ENCODE measurements around the gene CFAP299. TPM values are rescaled to one million over a fixed set of nuclear protein-coding genes. Genes with fewer than 3 reads are reported as not detected.

CFAP299 gene
- total RNA-seq, 1 donor from 2014 or later, result not detected

DNA sequence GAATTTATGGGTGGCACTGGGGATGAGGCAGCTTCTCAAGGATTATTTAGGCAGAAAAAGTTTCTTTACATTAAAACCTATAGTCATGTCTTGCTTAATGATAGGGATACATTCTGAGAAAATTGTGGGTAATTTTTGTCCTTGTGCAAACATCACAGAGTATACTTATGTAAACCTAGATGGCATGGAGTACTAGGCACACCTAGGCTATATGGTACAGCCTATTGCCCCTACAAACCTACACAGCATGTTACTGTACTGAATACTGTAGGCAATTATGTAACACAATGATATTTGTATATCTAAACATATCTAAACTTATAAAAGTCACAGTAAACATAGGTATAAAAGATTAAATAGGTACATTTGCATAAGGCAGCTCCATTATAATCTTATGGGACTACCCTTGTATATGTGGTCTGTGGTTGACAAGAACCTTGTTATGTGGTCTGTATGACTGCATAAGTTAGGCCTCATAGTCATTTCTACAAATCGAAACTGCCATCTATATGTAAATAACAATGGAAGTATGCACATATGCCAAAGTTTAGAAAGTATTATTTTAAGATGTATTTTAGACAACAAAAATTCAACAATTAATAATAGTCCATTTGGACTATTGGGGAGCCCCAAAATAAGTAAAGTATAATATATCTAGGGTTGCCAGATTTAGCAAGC is 87.3 kb downstream of the CFAP299 start:
- intact Hi-C loops (cut with micrococcal nuclease), result no loop called here
- no peak for DNase-seq
- TF ChIP-seq, protein P1, sequence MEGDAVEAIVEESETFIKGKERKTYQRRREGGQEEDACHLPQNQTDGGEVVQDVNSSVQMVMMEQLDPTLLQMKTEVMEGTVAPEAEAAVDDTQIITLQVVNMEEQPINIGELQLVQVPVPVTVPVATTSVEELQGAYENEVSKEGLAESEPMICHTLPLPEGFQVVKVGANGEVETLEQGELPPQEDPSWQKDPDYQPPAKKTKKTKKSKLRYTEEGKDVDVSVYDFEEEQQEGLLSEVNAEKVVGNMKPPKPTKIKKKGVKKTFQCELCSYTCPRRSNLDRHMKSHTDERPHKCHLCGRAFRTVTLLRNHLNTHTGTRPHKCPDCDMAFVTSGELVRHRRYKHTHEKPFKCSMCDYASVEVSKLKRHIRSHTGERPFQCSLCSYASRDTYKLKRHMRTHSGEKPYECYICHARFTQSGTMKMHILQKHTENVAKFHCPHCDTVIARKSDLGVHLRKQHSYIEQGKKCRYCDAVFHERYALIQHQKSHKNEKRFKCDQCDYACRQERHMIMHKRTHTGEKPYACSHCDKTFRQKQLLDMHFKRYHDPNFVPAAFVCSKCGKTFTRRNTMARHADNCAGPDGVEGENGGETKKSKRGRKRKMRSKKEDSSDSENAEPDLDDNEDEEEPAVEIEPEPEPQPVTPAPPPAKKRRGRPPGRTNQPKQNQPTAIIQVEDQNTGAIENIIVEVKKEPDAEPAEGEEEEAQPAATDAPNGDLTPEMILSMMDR (IDR thresholded peaks at IDR 0.05; ENCODE audit: borderline replicate concordance), result no peak
- Histone ChIP-seq H3K4me3 (no peak overlapping the region), H3K9me3 (replicated peaks) (no peaks in the 10 kb centered on the region), H3K27me3 (ENCODE audit: low read depth) (no peaks in the 10 kb centered on the region), H3K27ac (replicated peaks) (no peak overlapping the region), H3K36me3 (no peaks in the 10 kb centered on the region), H3K4me1 (no peaks in the 10 kb centered on the region)

DNA sequence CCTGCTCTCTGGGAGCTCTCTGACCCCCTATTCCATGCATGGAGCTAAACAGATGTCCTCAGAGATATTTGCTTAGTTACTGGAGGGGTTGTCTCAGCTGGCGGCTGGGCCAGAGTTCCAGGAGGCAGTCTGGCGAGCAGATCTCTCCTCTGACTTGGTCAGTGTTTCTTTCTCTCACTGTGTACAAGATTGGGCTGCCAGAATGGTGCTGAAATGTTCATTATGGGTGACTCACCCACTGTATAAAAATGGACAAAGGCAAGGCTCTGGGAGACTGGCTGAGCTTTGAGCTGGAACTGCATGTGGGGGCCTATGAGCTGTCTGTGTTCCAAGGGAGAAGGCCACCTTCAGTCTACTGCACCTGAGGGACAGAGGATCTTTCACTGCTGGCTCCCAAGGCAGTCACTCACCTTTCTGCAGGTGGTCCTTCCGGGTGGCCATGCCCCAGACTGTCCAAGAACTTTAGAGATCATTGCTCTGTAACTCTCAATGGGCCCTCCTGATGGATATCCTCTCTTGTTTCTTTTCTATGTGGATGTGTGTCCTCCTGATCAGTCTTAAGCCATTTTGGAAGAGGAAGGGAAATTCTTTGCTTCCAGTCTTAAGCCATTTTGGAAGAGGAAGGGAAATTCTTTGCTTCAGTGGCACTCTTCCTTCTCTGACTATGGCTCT is 88.2 kb downstream of the CFAP299 start:
- intact Hi-C loops (cut with micrococcal nuclease), result no loop called here
- Histone ChIP-seq H3K36me3 (no peaks in the 10 kb centered on the region), H3K27me3 (ENCODE audit: low read depth) (no peaks in the 10 kb centered on the region), H3K4me1 (no peaks in the 10 kb centered on the region), H3K27ac (replicated peaks) (no peak overlapping the region), H3K4me3 (no peak overlapping the region), H3K9me3 (replicated peaks) (no peaks in the 10 kb centered on the region)
- TF ChIP-seq, protein P1 (IDR thresholded peaks at IDR 0.05; ENCODE audit: borderline replicate concordance), result no peak
- DNase-seq, result no peak

DNA sequence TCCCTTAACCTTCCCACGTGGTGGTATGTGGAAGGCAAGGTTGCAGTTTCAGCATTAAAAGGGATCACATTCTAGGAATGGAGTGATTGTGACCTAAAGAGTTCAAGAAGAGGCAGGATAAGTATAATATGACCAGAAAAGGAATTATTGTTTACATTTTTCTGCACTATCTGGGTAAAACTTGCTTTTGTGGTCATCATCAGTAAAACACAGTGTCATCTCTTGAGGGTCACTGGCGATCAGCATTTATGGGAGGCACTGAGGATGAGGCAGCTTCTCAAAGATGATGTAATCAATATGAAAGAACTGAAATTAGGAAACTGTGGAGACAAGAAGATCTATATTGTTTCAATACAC is 88.7 kb downstream of the CFAP299 start:
- intact Hi-C loops (cut with micrococcal nuclease), result no loop called here

DNA sequence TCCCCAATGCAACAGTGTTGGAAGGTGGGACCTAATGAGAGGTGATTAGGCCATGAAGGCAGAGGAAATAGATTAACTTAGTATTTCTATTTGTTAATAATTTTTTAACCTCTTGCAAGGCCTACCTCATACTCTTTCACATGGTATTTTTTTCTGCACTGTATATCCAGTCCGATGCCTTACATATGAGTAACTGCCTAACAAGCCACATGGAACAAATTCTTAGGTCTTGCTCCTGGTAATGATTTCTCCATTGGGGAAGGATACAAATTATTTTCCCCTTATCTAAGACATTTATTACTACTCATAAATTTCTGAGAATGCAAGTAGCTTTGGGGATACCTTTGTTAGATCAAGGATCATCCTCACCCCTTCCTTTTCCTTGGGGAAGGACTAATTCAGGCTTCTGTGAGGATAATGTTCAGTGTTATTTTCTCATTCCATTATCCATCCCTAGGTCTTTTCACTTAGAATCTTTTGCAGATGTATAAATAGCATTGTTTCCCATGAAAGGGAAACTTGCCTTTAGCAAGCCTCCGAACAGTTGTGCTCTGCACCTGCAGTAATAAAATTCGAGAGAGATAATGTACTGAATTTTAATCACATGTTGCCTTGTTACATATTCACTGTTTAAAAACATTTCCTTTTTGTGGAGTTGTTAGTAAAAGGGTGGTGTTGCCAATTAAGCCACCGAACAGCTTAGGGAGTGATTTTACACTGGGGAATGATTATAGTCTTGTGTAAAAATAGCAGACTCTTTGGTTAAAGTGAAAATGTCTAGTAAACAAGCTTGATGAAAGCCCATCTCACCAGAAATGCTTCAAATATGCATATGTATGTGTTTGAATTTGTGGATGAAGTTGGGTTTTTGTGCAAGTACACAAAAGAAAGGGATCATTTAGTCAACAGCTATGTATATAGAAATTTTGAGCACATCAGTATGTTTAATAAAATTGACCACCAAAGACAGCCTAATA is 89.9 kb downstream of the CFAP299 start:
- TF ChIP-seq, protein P1 (IDR thresholded peaks at IDR 0.05; ENCODE audit: borderline replicate concordance), result no peak
- intact Hi-C loops (cut with micrococcal nuclease), result no loop called here
- H3K4me3 ChIP-seq, result no peak overlapping the region
- no peaks in the 10 kb centered on the region for H3K4me1 ChIP-seq
- H3K27ac ChIP-seq (replicated peaks), result no peak overlapping the region
- no peaks in the 10 kb centered on the region for H3K9me3 ChIP-seq (replicated peaks)
- no peaks in the 10 kb centered on the region for H3K27me3 ChIP-seq (ENCODE audit: low read depth)
- no peak for DNase-seq
- no peaks in the 10 kb centered on the region for H3K36me3 ChIP-seq

More for the DNA sequence above, 88.7 kb downstream of the CFAP299 start:
- Histone ChIP-seq H3K27me3 (ENCODE audit: low read depth) (no peaks in the 10 kb centered on the region), H3K4me1 (no peaks in the 10 kb centered on the region), H3K27ac (replicated peaks) (no peak overlapping the region), H3K9me3 (replicated peaks) (no peaks in the 10 kb centered on the region), H3K4me3 (no peak overlapping the region), H3K36me3 (no peaks in the 10 kb centered on the region)
- DNase-seq, result no peak
- TF ChIP-seq, protein P1 (IDR thresholded peaks at IDR 0.05; ENCODE audit: borderline replicate concordance), result no peak

DNA sequence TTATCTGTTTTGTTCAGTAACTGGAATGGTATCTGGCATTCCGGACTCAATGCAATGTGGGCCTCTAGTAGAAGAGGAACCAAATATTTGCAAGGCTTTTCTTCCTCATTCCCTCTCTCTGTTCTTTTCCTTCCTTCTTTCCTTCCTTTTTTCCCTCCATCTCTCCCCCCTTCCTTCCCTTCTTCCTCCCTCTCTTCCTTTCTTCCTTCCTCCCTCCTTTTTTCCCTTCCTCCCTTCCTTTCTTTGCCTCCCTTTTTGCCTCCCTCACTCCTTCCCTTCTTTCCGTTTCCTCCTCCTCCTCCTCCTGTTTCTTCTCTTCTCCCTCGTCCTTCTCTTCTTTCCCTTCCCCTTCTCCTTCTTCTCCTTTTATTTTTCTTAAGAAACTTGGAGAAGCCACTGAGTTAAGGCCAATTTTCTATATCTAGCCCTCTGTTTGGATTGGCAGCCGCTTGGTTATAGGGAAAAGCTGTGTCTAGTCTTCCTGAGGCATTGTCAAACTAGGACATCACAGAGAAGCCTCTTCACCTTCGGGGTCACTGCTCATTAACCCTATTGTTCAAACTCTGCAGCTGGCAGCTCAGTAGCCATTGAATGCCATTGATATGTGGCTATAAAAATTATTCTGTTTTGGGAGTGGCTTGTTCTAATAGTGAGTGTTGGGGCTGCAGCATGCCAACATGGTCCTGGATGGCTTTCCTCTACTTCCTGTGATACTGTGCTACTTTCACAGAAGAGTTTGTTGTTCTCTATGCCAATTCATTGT is 95.9 kb downstream of the CFAP299 start:
- Histone ChIP-seq H3K36me3 (no peaks in the 10 kb centered on the region), H3K27me3 (ENCODE audit: low read depth) (no peaks in the 10 kb centered on the region), H3K27ac (replicated peaks) (no peak overlapping the region), H3K4me1 (no peaks in the 10 kb centered on the region), H3K4me3 (no peak overlapping the region), H3K9me3 (replicated peaks) (no peaks in the 10 kb centered on the region)
- intact Hi-C loops (cut with micrococcal nuclease), result no loop called here
- TF ChIP-seq, protein P1 (IDR thresholded peaks at IDR 0.05; ENCODE audit: borderline replicate concordance), result no peak
- DNase-seq, result no peak
